Prostate gland (tissue), 2 donors: Measurements from ENCODE around the gene DLEU7. TPM values are rescaled to one million over a fixed set of nuclear protein-coding genes. Genes with fewer than 3 reads are reported as not detected.

Experiments used
- DNase-seq: peaks from one replicate; pipeline ENCODE4 v3.0.0-alpha.2; 2019; ENCODE audit warnings: low spot score
- H3K27ac ChIP-seq, 2 donors: fragments of 200-600 bp; sonication (generic); 2 replicates each; pipeline ENCODE4 v1.5.1; 2017 to 2019
- H3K27me3 ChIP-seq: fragments of 200-600 bp; sonication (generic); replicated peaks from 2 replicates; pipeline ENCODE4 v1.5.1; 2019; ENCODE audit not compliant: insufficient read depth
- H3K36me3 ChIP-seq, 2 donors: fragments of 200-600 bp; sonication (generic); 1 replicate in 1 of 2; 2 replicates in 1 of 2; pipeline versions ENCODE4 v1.5.1 to v1.8.1; 2017 to 2019
- H3K4me1 ChIP-seq: fragments of 200-600 bp; sonication (generic); replicated peaks from 2 replicates; pipeline ENCODE4 v1.5.1; 2019
- H3K4me3 ChIP-seq, 2 donors: fragments of 200-600 bp; sonication (generic); 2 replicates each; pipeline ENCODE4 v1.5.1; 2017 to 2019
- H3K9me3 ChIP-seq: fragments of 200-600 bp; sonication (generic); 2 replicates; pipeline ENCODE4 v1.5.1; 2017
- CTCF ChIP-seq, 4 experiments: fragments of 200-600 bp in 2 of 4; fragments of 450-650 bp in 2 of 4; sonication (generic) in 2 of 4; IDR thresholded peaks; 1 replicate in 3 of 4; 2 replicates in 1 of 4; pipeline ENCODE4 v1.5.1; 2016 to 2019; ENCODE audit warnings: antibody characterized with exemption in 4 of 4, mild to moderate bottlenecking in 2 of 4, moderate library complexity in 2 of 4
- POLR2A ChIP-seq: fragments of 450-650 bp; IDR thresholded peaks from one replicate; pipeline ENCODE4 v1.6.1; 2016; ENCODE audit warnings: antibody characterized with exemption, mild to moderate bottlenecking
- POLR2AphosphoS5 ChIP-seq: sonication (generic); formaldehyde crosslinking; IDR thresholded peaks from one replicate; pipeline ENCODE4 v1.6.1; 2017; ENCODE audit warnings: antibody characterized with exemption
- WGBS: methylation state at CpG from one replicate; pipeline ENCODE4 v1.1.5; 2018; 5-methylcytosine and 5-hydroxymethylcytosine counted together
- intact Hi-C: fragments of 100-400 bp; cut with DNase I; formaldehyde crosslinking; loops from one replicate; pipeline ENCODE4 v1.14.2; 2022
- small RNA-seq, 2 donors: library from RNA; depleted of rRNA; stranded (forward); fragments of <200 nt; gene quantifications; one replicate each; pipeline ENCODE3, GENCODE V24; 2016
- total RNA-seq, 2 donors: library from RNA; depleted of rRNA; stranded (reverse); fragments of >200 nt; gene quantifications; one replicate each; pipeline ENCODE4 v1.1.0, GENCODE V29; 2016

Gene DLEU7
- total RNA-seq, 2 donors from 2014 or later = 0.09 to 0.45 TPM

GRCh38 chr13:50783066-50783465, 60.4 kb downstream of the DLEU7 start:
- TF ChIP-seq CTCF (IDR thresholded peaks at IDR 0.05) = no peak
- no peak for TF ChIP-seq POLR2A
- TF ChIP-seq POLR2AphosphoS5 = no peak

DNA sequence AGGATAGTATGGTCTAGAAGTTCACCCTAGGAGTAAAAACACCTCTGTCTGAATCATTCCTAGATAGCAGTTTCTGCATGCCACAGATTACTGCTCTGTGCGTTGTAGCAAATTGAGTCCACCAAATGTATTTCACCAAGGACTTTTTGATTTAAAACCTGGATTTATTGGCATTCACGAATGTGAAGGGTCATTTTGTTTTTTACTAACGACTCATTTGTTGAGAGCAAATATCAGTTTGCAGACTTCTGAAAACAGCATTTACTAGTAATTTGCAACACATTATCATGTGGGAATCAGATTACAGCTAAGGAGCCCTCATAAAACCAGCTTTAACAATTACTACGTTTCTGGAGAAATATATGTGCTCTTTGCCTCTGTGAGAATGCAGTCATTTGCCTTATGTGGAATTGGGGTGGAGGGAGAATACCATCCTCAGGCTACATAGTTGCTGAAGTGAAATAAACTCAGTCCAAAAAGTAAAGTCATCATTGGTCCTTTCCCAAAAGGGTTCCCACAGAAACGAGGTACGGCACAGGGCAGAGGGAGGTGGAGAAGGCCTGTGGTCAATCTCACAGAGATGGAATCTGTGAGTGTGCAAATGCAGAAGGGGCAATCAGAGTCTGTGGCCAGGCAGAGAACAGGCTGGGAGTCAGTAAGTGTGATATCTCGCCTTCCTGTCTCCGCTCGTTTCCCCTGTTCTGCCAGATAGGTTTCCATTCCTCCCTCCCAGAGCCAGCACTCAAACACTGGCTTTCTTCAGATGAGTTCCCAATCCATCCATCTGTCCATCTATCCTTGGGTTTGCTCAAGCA, 63.1 kb downstream of the DLEU7 start:
- Histone ChIP-seq H3K36me3 (no peaks in the 10 kb centered on the region), H3K27ac (no peak overlapping the region), H3K4me1 (no peaks in the 10 kb centered on the region), H3K9me3 (no peaks in the 10 kb centered on the region), H3K27me3 (no peaks in the 10 kb centered on the region), H3K4me3 (no peak overlapping the region)
- no peak for DNase-seq
- TF ChIP-seq POLR2A = no peak
- TF ChIP-seq POLR2AphosphoS5 = no peak
- TF ChIP-seq CTCF (IDR thresholded peaks at IDR 0.05) = no peak
- intact Hi-C loops = no loop called here
- 56% methylated on average over 9 of the region's 9 CpGs for WGBS

More at GRCh38 chr13:50783066-50783465, 60.4 kb downstream of the DLEU7 start:
- Histone ChIP-seq H3K9me3 (no peaks in the 10 kb centered on the region), H3K36me3 (no peaks in the 10 kb centered on the region), H3K27me3 (no peaks in the 10 kb centered on the region), H3K4me3 (no peak overlapping the region), H3K4me1 (no peaks in the 10 kb centered on the region), H3K27ac (no peak overlapping the region)
- intact Hi-C loops = no loop called here
- 98% methylated on average over 2 of the region's 2 CpGs for WGBS
- no peak for DNase-seq

DNA sequence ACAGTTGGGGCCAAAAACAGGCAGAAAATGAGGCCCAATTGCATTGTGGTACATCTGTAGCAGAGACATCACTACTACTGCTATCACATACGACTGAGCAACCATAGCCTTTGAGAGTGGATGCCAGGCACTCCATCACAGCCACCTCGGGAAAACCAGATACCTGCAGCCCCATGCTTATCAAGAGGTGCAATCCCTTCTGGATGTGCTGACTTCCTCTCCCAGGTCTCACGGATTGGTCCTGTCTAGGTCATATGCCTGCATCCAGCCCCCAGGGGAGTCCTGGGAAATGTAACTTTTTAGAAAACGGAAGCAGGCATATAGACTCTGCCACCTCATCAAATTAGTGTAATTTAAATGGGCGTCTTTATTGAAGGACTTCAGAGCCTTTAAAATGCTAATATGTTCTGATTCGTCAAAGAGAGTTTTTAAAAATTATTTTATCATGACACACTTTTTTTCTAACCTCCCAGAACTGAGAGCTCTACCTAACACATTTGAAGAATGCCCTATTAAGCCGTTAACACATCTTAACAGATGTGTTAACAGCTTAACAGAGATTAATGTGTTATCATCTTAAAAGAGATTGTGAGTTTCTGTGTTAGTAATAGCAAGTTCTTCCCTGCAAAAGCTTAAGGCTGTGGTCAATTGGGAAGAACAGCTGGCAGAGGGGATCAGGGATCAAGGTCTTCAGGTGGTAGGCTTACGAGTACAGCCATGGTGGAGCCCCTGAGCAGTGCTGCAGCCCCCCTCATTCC, 63.9 kb downstream of the DLEU7 start:
- Histone ChIP-seq H3K36me3 (no peaks in the 10 kb centered on the region), H3K27me3 (no peaks in the 10 kb centered on the region), H3K4me3 (no peak overlapping the region), H3K9me3 (no peaks in the 10 kb centered on the region), H3K27ac (no peak overlapping the region), H3K4me1 (no peaks in the 10 kb centered on the region)
- no peak for TF ChIP-seq CTCF (IDR thresholded peaks at IDR 0.05)
- TF ChIP-seq POLR2A = no peak
- no peak for TF ChIP-seq POLR2AphosphoS5
- intact Hi-C loops = no loop called here
- 89% methylated on average over 8 of the region's 8 CpGs for WGBS
- no peak for DNase-seq

Small RNA genes lying within 50 kb of the gene (small RNA-seq; reads per million reads assigned to genes)
- 2.1 to 6.4 reads per million in 2 donors for gene RNA5SP28

Other genes with a start within 250 kb of the DLEU7 start
- gene RNASEH2B, start 66.1 kb upstream of the DLEU7 start, total RNA-seq = 10 to 100 TPM; 34.1 to 54.9 TPM